ENCODE measurements around the gene ME1. TPM values are rescaled to one million over a fixed set of nuclear protein-coding genes. Genes with fewer than 3 reads are reported as not detected.

ME1 gene
- total RNA-seq, 4 donors from 2014 or later, result 18.7 to 55.9 (median 30.8) TPM

DNA sequence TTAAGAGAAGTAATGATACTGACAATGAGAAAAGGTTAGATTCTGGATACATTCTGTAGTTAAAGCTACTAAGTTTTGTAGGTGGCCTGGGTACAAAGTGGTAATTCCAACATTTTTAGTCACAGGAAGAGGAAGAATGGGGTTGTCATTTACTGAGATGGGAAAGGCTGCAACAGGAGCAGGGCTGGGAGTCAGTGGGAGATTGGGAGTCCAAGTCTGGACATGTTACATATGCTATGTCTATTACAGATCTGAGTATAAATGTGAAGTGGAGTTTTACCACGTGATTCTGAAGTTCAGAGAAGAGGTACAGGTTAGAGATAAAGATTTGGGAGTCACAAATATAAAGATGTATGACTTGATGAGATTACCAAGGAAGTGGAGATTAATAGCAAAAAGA, 121.5 kb downstream of the ME1 start:
- WGBS, 2 donors, result 65 to 74% methylated on average over 1 of the region's 1 CpG
- no peak for DNase-seq
- no peaks in the 10 kb centered on the region for H3K36me3 ChIP-seq
- no peaks in the 10 kb centered on the region for H3K27me3 ChIP-seq
- TF ChIP-seq, protein P1, sequence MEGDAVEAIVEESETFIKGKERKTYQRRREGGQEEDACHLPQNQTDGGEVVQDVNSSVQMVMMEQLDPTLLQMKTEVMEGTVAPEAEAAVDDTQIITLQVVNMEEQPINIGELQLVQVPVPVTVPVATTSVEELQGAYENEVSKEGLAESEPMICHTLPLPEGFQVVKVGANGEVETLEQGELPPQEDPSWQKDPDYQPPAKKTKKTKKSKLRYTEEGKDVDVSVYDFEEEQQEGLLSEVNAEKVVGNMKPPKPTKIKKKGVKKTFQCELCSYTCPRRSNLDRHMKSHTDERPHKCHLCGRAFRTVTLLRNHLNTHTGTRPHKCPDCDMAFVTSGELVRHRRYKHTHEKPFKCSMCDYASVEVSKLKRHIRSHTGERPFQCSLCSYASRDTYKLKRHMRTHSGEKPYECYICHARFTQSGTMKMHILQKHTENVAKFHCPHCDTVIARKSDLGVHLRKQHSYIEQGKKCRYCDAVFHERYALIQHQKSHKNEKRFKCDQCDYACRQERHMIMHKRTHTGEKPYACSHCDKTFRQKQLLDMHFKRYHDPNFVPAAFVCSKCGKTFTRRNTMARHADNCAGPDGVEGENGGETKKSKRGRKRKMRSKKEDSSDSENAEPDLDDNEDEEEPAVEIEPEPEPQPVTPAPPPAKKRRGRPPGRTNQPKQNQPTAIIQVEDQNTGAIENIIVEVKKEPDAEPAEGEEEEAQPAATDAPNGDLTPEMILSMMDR (IDR thresholded peaks at IDR 0.05), result no peak
- no peak for TF ChIP-seq POLR2A (IDR thresholded peaks at IDR 0.05)
- H3K4me1 ChIP-seq, result no peaks in the 10 kb centered on the region
- H3K4me3 ChIP-seq (replicated peaks in 1 of 3), result no peak overlapping the region
- intact Hi-C loops (cut with DNase I), result no loop called here
- H3K9me3 ChIP-seq, result no peaks in the 10 kb centered on the region
- H3K27ac ChIP-seq, result no peak overlapping the region

DNA sequence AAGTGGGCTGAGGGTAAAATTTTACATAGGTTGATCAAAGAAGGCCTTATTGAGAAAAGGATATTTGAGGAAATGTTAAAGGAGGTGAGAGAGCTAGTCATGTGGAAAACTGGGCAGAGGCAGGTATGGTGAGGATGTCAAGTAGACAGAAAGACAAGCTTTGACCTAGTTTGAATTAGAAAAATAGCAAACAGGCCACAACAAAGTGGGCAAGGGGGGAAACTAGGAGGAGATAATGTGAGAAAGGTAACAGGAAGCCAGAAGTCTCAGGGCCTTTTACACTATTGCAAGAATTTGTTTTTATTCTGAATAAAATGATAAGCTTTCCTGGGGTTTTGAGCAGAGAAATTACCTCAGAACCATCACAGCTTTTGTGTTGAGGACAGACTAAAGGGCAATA, 122.0 kb downstream of the ME1 start:
- H3K27ac ChIP-seq, result no peak overlapping the region
- no peak overlapping the region for H3K4me3 ChIP-seq (replicated peaks in 1 of 3)
- DNase-seq, result no peak
- H3K9me3 ChIP-seq, result no peaks in the 10 kb centered on the region
- no peaks in the 10 kb centered on the region for H3K36me3 ChIP-seq
- TF ChIP-seq, protein P1 (IDR thresholded peaks at IDR 0.05), result no peak
- no peak for TF ChIP-seq POLR2A (IDR thresholded peaks at IDR 0.05)
- intact Hi-C loops (cut with DNase I), result no loop called here
- no peaks in the 10 kb centered on the region for H3K27me3 ChIP-seq
- H3K4me1 ChIP-seq, result no peaks in the 10 kb centered on the region

DNA sequence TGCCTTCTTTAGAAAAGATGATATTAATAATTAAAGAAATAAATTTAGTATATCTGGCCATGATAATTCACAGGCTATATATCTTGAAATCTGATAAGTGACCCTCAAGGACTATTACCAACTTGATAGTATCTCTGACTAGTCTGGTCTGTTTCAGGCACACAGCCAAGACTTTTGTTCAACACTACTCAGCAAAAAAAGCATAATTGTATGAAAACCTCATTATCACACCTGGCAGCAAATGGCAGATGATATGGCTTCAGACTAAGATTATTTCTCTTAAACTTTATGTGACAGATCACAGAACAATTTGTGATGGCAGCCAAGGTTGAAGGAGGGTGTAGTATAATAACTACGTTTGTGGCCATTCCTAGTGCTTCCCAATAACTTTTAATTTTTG, 123.0 kb downstream of the ME1 start:
- TF ChIP-seq, protein P1 (IDR thresholded peaks at IDR 0.05), result no peak
- no peak for TF ChIP-seq POLR2A (IDR thresholded peaks at IDR 0.05)
- intact Hi-C loops (cut with DNase I), result no loop called here
- DNase-seq, result no peak
- WGBS, 2 donors, result 83 to 84% methylated on average over 1 of the region's 1 CpG
- H3K27ac ChIP-seq, result no peak overlapping the region
- H3K4me1 ChIP-seq, result no peaks in the 10 kb centered on the region
- no peaks in the 10 kb centered on the region for H3K27me3 ChIP-seq
- H3K9me3 ChIP-seq, result no peaks in the 10 kb centered on the region
- H3K4me3 ChIP-seq (replicated peaks in 1 of 3), result no peak overlapping the region
- no peaks in the 10 kb centered on the region for H3K36me3 ChIP-seq

- no peak for DNase-seq
- Histone ChIP-seq H3K27ac (no peak overlapping the region), H3K4me3 (replicated peaks in 1 of 3) (no peak overlapping the region), H3K36me3 (no peaks in the 10 kb centered on the region), H3K9me3 (no peaks in the 10 kb centered on the region), H3K27me3 (no peaks in the 10 kb centered on the region), H3K4me1 (no peaks in the 10 kb centered on the region)
- WGBS, 2 donors, result 78 to 82% methylated on average over 1 of the region's 1 CpG
- intact Hi-C loops (cut with DNase I), result no loop called here
- TF ChIP-seq POLR2A (IDR thresholded peaks at IDR 0.05), result no peak
- TF ChIP-seq, protein P1 (IDR thresholded peaks at IDR 0.05), result no peak
Observed at GRCh38 chr6:83303426-83303825, 127.4 kb downstream of the ME1 start.

- DNase-seq, result no peak
- H3K27ac ChIP-seq, result no peak overlapping the region
- no peaks in the 10 kb centered on the region for H3K4me1 ChIP-seq
- no peaks in the 10 kb centered on the region for H3K9me3 ChIP-seq
- H3K4me3 ChIP-seq (replicated peaks in 1 of 3), result no peak overlapping the region
- WGBS, 2 donors, result 91% methylated on average over 4 to 6 of the region's 6 CpGs
- TF ChIP-seq, protein P1 (IDR thresholded peaks at IDR 0.05), result no peak
- no peak for TF ChIP-seq POLR2A (IDR thresholded peaks at IDR 0.05)
- intact Hi-C loops (cut with DNase I), result no loop called here
- no peaks in the 10 kb centered on the region for H3K36me3 ChIP-seq
- no peaks in the 10 kb centered on the region for H3K27me3 ChIP-seq
Observed at GRCh38 chr6:83294676-83295075, 136.2 kb downstream of the ME1 start.
